ENCODE results near the gene ZNF397.

ZNF397 gene

DNA sequence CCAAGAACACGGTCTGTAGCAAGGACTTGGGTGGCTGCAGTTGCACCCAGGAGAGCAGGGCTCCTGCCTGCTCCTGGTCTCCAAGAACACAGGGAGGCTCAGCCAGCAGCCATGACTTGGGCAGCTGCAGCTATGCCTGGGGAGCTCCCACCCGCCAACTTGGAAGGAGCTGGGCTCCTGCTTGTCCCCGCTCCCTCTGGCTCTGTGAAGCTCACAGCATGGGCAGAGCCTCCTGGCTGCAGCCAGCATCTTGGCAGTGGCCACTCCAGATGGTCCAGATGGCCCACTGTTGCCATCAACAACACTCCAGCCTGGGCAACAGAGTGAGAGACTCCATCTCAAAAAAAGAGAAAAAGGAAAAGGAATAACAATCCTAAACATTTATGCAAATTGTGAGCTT lies 44.0 kb downstream of the ZNF397 start:
- Histone ChIP-seq H3K9me3 (ENCODE audit: insufficient read depth, low read depth, low read length) (peaks cover 11% of the 10 kb centered on the region; the same call in 1 of the 2 replicates), H3F3A (ENCODE audit: low read depth) (no peaks in the 10 kb centered on the region; the same call in 1 of the 2 replicates)

DNA sequence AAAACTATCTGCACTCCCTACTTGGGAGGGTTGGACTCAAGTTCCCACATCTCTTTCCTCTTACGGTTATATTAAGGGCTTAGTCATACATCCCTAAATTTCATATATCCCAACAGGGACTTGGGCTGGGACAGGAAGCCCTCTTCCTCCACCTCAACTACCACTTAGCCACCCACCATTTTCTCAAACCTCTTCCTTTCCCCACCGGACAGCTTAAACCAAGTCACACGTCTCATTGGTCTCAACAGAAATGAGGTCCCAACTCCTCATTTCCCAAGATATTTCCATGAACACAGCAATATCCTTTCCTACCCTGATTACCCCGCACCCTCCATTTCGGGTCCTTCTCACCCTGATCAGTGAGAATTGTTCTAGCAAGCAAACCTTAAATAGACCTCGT lies 48.5 kb downstream of the ZNF397 start:
- Histone ChIP-seq H3K36me3 (ENCODE audit: insufficient read depth, low read length) (no peaks in the 10 kb centered on the region), H3K27me3 (ENCODE audit: insufficient read depth, low read length, poor library complexity, severe bottlenecking) (no peaks in the 10 kb centered on the region), H3K4me2 (ENCODE audit: low read depth, low read length, poor library complexity, severe bottlenecking) (peak overlapping the region; percentile 92), H3F3A (ENCODE audit: low read depth) (no peaks in the 10 kb centered on the region; the same call in 1 of the 2 replicates), H3K4me3 (ENCODE audit: low read length, poor library complexity, severe bottlenecking) (peak overlapping the region; percentile 97), H2AFZ (ENCODE audit: low read length) (peak overlapping the region; percentile 96), H3K79me2 (ENCODE audit: insufficient read depth, low read length) (peaks cover 54% of the 10 kb centered on the region), H4K20me1 (ENCODE audit: insufficient read depth, low read length, poor library complexity, severe bottlenecking) (no peaks in the 10 kb centered on the region), H3K9me2 (replicated peaks; ENCODE audit: low read depth, low read length) (no peaks in the 10 kb centered on the region), H3K9me3 (ENCODE audit: insufficient read depth, low read depth, low read length) (peaks cover 1% of the 10 kb centered on the region; the same call in 1 of the 2 replicates), H3K9ac (ENCODE audit: low read depth, low read length, poor library complexity, severe bottlenecking) (peak overlapping the region; percentile 88), H3K4me1 (ENCODE audit: insufficient read depth, low read length, poor library complexity, severe bottlenecking) (peaks cover 38% of the 10 kb centered on the region)
- no peak for TF ChIP-seq EZH2phosphoT487 (IDR thresholded peaks at IDR 0.05; ENCODE audit: borderline replicate concordance)

More for the DNA sequence above, 44.0 kb downstream of the ZNF397 start:
- no peak overlapping the region for H3K4me2 ChIP-seq (ENCODE audit: low read depth, low read length, poor library complexity, severe bottlenecking)
- no peaks in the 10 kb centered on the region for H3K9me2 ChIP-seq (replicated peaks; ENCODE audit: low read depth, low read length)
- no peak overlapping the region for H3K9ac ChIP-seq (ENCODE audit: low read depth, low read length, poor library complexity, severe bottlenecking)
- H4K20me1 ChIP-seq (ENCODE audit: insufficient read depth, low read length, poor library complexity, severe bottlenecking), result no peaks in the 10 kb centered on the region
- H2AFZ ChIP-seq (ENCODE audit: low read length), result no peak overlapping the region
- peaks cover 4% of the 10 kb centered on the region; the same call in 1 of the 2 replicates for H3K36me3 ChIP-seq (ENCODE audit: insufficient read depth, low read length)
- H3K79me2 ChIP-seq (ENCODE audit: insufficient read depth, low read length), result peaks cover 20% of the 10 kb centered on the region
- no peak overlapping the region for H3K4me3 ChIP-seq (ENCODE audit: low read length, poor library complexity, severe bottlenecking)
- no peak for TF ChIP-seq EZH2phosphoT487 (IDR thresholded peaks at IDR 0.05; ENCODE audit: borderline replicate concordance)
- TF ChIP-seq, protein P1, sequence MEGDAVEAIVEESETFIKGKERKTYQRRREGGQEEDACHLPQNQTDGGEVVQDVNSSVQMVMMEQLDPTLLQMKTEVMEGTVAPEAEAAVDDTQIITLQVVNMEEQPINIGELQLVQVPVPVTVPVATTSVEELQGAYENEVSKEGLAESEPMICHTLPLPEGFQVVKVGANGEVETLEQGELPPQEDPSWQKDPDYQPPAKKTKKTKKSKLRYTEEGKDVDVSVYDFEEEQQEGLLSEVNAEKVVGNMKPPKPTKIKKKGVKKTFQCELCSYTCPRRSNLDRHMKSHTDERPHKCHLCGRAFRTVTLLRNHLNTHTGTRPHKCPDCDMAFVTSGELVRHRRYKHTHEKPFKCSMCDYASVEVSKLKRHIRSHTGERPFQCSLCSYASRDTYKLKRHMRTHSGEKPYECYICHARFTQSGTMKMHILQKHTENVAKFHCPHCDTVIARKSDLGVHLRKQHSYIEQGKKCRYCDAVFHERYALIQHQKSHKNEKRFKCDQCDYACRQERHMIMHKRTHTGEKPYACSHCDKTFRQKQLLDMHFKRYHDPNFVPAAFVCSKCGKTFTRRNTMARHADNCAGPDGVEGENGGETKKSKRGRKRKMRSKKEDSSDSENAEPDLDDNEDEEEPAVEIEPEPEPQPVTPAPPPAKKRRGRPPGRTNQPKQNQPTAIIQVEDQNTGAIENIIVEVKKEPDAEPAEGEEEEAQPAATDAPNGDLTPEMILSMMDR (conservative IDR thresholded peaks at IDR 0.05; ENCODE audit: low read length), result no peak
- peaks cover 21% of the 10 kb centered on the region for H3K4me1 ChIP-seq (ENCODE audit: insufficient read depth, low read length, poor library complexity, severe bottlenecking)
- H3K27me3 ChIP-seq (ENCODE audit: insufficient read depth, low read length, poor library complexity, severe bottlenecking), result no peaks in the 10 kb centered on the region

DNA sequence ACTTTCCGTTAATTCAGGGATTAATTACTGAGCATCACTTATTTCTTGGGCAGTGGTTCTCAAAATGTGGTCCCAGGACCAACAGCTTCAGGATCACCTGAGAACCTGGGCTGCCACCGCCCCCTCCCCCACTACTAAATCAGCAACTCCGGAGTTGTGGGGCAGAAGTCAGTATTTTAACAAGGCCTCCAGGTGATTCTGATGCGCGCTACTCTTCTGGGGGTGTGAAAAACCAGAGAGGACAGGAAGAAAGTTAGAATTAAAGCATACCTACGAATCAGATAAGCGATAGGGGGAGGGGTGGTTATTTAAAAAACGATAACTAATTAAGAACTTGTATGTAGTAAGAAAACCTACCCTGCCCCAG lies 48.9 kb downstream of the ZNF397 start:
- TF ChIP-seq, protein P1 (conservative IDR thresholded peaks at IDR 0.05; ENCODE audit: low read length), result no peak
- TF ChIP-seq EZH2phosphoT487 (IDR thresholded peaks at IDR 0.05; ENCODE audit: borderline replicate concordance), result no peak
- Histone ChIP-seq H3K4me1 (ENCODE audit: insufficient read depth, low read length, poor library complexity, severe bottlenecking) (peaks cover 41% of the 10 kb centered on the region), H3K79me2 (ENCODE audit: insufficient read depth, low read length) (peaks cover 54% of the 10 kb centered on the region), H3K9me3 (ENCODE audit: insufficient read depth, low read depth, low read length) (no peaks in the 10 kb centered on the region; the same call in 1 of the 2 replicates), H3K4me2 (ENCODE audit: low read depth, low read length, poor library complexity, severe bottlenecking) (peak overlapping the region; percentile 92), H3K27me3 (ENCODE audit: insufficient read depth, low read length, poor library complexity, severe bottlenecking) (no peaks in the 10 kb centered on the region), H3K9ac (ENCODE audit: low read depth, low read length, poor library complexity, severe bottlenecking) (peak overlapping the region; percentile 88), H3K9me2 (replicated peaks; ENCODE audit: low read depth, low read length) (no peaks in the 10 kb centered on the region), H3K36me3 (ENCODE audit: insufficient read depth, low read length) (no peaks in the 10 kb centered on the region), H3K4me3 (ENCODE audit: low read length, poor library complexity, severe bottlenecking) (peak overlapping the region; percentile 97), H4K20me1 (ENCODE audit: insufficient read depth, low read length, poor library complexity, severe bottlenecking) (no peaks in the 10 kb centered on the region), H2AFZ (ENCODE audit: low read length) (peak overlapping the region; percentile 96), H3F3A (ENCODE audit: low read depth) (no peaks in the 10 kb centered on the region; the same call in 1 of the 2 replicates)

Measured in Loucy (cell line).